ENCODE measurements around the gene SNRPN. TPM values are rescaled to one million over a fixed set of nuclear protein-coding genes. Genes with fewer than 3 reads are reported as not detected.

Gene SNRPN
- polyA plus RNA-seq, 4 donors = 32.7 to 75.4 (median 58.8) TPM

- H3K27ac ChIP-seq (ENCODE audit: low read depth in 1 of 3, low read length in 2 of 3) = no peak overlapping the region
- no peaks in the 10 kb centered on the region for H3K4me1 ChIP-seq (ENCODE audit: control insufficient read depth in 3 of 3, insufficient read depth in 2 of 3, low read depth in 1 of 3, low read length in 2 of 3)
- H3K4me3 ChIP-seq (ENCODE audit: low read depth in 1 of 3, low read length in 3 of 3) = no peak overlapping the region
- 82 to 93% (median 86%) methylated on average over 3 of the region's 3 CpGs for WGBS, 3 donors
- FAIRE-seq (no peak), DNase-seq (no peak)
- peaks cover 8 to 17% (median 14%) of the 10 kb centered on the region in 3 donors for H3K36me3 ChIP-seq (ENCODE audit: control insufficient read depth in 3 of 3, insufficient read depth in 2 of 3, low read depth in 1 of 3, low read length in 3 of 3)
- peaks cover 1 to 20% of the 10 kb centered on the region in 2 donors for H3K9me3 ChIP-seq (ENCODE audit: control insufficient read depth in 2 of 2, insufficient read depth in 1 of 2, low read depth in 1 of 2, low read length in 1 of 2)
- H3K27me3 ChIP-seq (ENCODE audit: control insufficient read depth in 3 of 3, insufficient read depth in 3 of 3, low read length in 3 of 3) = no peaks in the 10 kb centered on the region
Measured at GRCh38 chr15:24976932-24977331, 22.1 kb downstream of the SNRPN start.

- no peak for DNase-seq
- H3K27ac ChIP-seq (ENCODE audit: low read depth in 1 of 3, low read length in 2 of 3) = no peak overlapping the region
- FAIRE-seq = no peak
- H3K4me3 ChIP-seq (ENCODE audit: low read depth in 1 of 3, low read length in 3 of 3) = no peak overlapping the region
- WGBS, 3 donors = 90 to 96% (median 93%) methylated on average over 9 of the region's 9 CpGs
- peaks cover 8 to 16% (median 15%) of the 10 kb centered on the region in 3 donors for H3K36me3 ChIP-seq (ENCODE audit: control insufficient read depth in 3 of 3, insufficient read depth in 2 of 3, low read depth in 1 of 3, low read length in 3 of 3)
- H3K9me3 ChIP-seq (ENCODE audit: control insufficient read depth in 2 of 2, insufficient read depth in 1 of 2, low read depth in 1 of 2, low read length in 1 of 2) = peaks cover 1 to 21% of the 10 kb centered on the region in 2 donors
- no peaks in the 10 kb centered on the region for H3K4me1 ChIP-seq (ENCODE audit: control insufficient read depth in 3 of 3, insufficient read depth in 2 of 3, low read depth in 1 of 3, low read length in 2 of 3)
- no peaks in the 10 kb centered on the region for H3K27me3 ChIP-seq (ENCODE audit: control insufficient read depth in 3 of 3, insufficient read depth in 3 of 3, low read length in 3 of 3)
Measured at GRCh38 chr15:24977686-24978085, 22.9 kb downstream of the SNRPN start.

- 87 to 95% (median 91%) methylated on average over 7 of the region's 7 CpGs for WGBS, 3 donors
- Histone ChIP-seq H3K4me3 (ENCODE audit: low read depth in 1 of 3, low read length in 3 of 3) (no peak overlapping the region), H3K27ac (ENCODE audit: low read depth in 1 of 3, low read length in 2 of 3) (no peak overlapping the region), H3K4me1 (ENCODE audit: control insufficient read depth in 3 of 3, insufficient read depth in 2 of 3, low read depth in 1 of 3, low read length in 2 of 3) (no peaks in the 10 kb centered on the region), H3K27me3 (ENCODE audit: control insufficient read depth in 3 of 3, insufficient read depth in 3 of 3, low read length in 3 of 3) (no peaks in the 10 kb centered on the region), H3K36me3 (ENCODE audit: control insufficient read depth in 3 of 3, insufficient read depth in 2 of 3, low read depth in 1 of 3, low read length in 3 of 3) (peaks cover 0 to 11% (median 5%) of the 10 kb centered on the region in 3 donors), H3K9me3 (ENCODE audit: control insufficient read depth in 2 of 2, insufficient read depth in 1 of 2, low read depth in 1 of 2, low read length in 1 of 2) (peaks cover 0 to 16% of the 10 kb centered on the region in 2 donors)
- DNase-seq (no peak), FAIRE-seq (no peak)
Measured at GRCh38 chr15:24985224-24985623, 30.4 kb downstream of the SNRPN start.

GRCh38 chr15:24986653-24987052 is 31.9 kb downstream of the SNRPN start:
- Histone ChIP-seq H3K4me3 (ENCODE audit: low read depth in 1 of 3, low read length in 3 of 3) (no peak overlapping the region), H3K27ac (ENCODE audit: low read depth in 1 of 3, low read length in 2 of 3) (no peak overlapping the region), H3K36me3 (ENCODE audit: control insufficient read depth in 3 of 3, insufficient read depth in 2 of 3, low read depth in 1 of 3, low read length in 3 of 3) (peaks cover 0 to 11% (median 5%) of the 10 kb centered on the region in 3 donors), H3K4me1 (ENCODE audit: control insufficient read depth in 3 of 3, insufficient read depth in 2 of 3, low read depth in 1 of 3, low read length in 2 of 3) (no peaks in the 10 kb centered on the region), H3K27me3 (ENCODE audit: control insufficient read depth in 3 of 3, insufficient read depth in 3 of 3, low read length in 3 of 3) (no peaks in the 10 kb centered on the region), H3K9me3 (ENCODE audit: control insufficient read depth in 2 of 2, insufficient read depth in 1 of 2, low read depth in 1 of 2, low read length in 1 of 2) (peaks cover 0 to 19% of the 10 kb centered on the region in 2 donors)
- no peak for DNase-seq
- FAIRE-seq = no peak
- 87 to 94% (median 89%) methylated on average over 6 of the region's 6 CpGs for WGBS, 3 donors

- no peaks in the 10 kb centered on the region for H3K27me3 ChIP-seq (ENCODE audit: control insufficient read depth in 3 of 3, insufficient read depth in 3 of 3, low read length in 3 of 3)
- 44 to 55% (median 55%) methylated on average over 1 of the region's 1 CpG for WGBS, 3 donors
- no peak overlapping the region for H3K27ac ChIP-seq (ENCODE audit: low read depth in 1 of 3, low read length in 2 of 3)
- H3K4me3 ChIP-seq (ENCODE audit: low read depth in 1 of 3, low read length in 3 of 3) = no peak overlapping the region
- no peaks in the 10 kb centered on the region for H3K36me3 ChIP-seq (ENCODE audit: control insufficient read depth in 3 of 3, insufficient read depth in 2 of 3, low read depth in 1 of 3, low read length in 3 of 3)
- peaks cover 0 to 15% of the 10 kb centered on the region in 2 donors for H3K9me3 ChIP-seq (ENCODE audit: control insufficient read depth in 2 of 2, insufficient read depth in 1 of 2, low read depth in 1 of 2, low read length in 1 of 2)
- no peak for FAIRE-seq
- no peaks in the 10 kb centered on the region for H3K4me1 ChIP-seq (ENCODE audit: control insufficient read depth in 3 of 3, insufficient read depth in 2 of 3, low read depth in 1 of 3, low read length in 2 of 3)
- DNase-seq = no peak
Measured at GRCh38 chr15:25019434-25019833, 64.6 kb downstream of the SNRPN start.

GRCh38 chr15:25022233-25022632 is 67.4 kb downstream of the SNRPN start:
- no peak for DNase-seq
- Histone ChIP-seq H3K27ac (ENCODE audit: low read depth in 1 of 3, low read length in 2 of 3) (no peak overlapping the region), H3K4me1 (ENCODE audit: control insufficient read depth in 3 of 3, insufficient read depth in 2 of 3, low read depth in 1 of 3, low read length in 2 of 3) (no peaks in the 10 kb centered on the region), H3K4me3 (ENCODE audit: low read depth in 1 of 3, low read length in 3 of 3) (no peak overlapping the region), H3K9me3 (ENCODE audit: control insufficient read depth in 2 of 2, insufficient read depth in 1 of 2, low read depth in 1 of 2, low read length in 1 of 2) (peaks cover 0 to 12% of the 10 kb centered on the region in 2 donors), H3K27me3 (ENCODE audit: control insufficient read depth in 3 of 3, insufficient read depth in 3 of 3, low read length in 3 of 3) (no peaks in the 10 kb centered on the region), H3K36me3 (ENCODE audit: control insufficient read depth in 3 of 3, insufficient read depth in 2 of 3, low read depth in 1 of 3, low read length in 3 of 3) (no peaks in the 10 kb centered on the region)
- no peak for FAIRE-seq
- 77 to 86% (median 85%) methylated on average over 2 of the region's 2 CpGs for WGBS, 3 donors

Other genes with a start within 250 kb of the SNRPN start
- gene SNURF, start within 50 bp of the SNRPN start, polyA plus RNA-seq = 10 to 100 TPM in 1 of 4 donors, 1 to 10 TPM in 1, not detected in 2; 3.1 to 17.6 TPM